ENCODE data around the gene TAS2R60. TPM values are rescaled to one million over a fixed set of nuclear protein-coding genes. Genes with fewer than 3 reads are reported as not detected.
"Not testable (repeated sequence)": the region's sequence is repeated elsewhere in the genome, so short reads cannot be mapped to it uniquely, and the experiment has no call there.

TAS2R60 gene
- total and polyA plus RNA-seq, 4 donors = 0.05 to 1.0 TPM; not detected in 2

GRCh38 chr7:143422033-143422432, 21.2 kb upstream of the TAS2R60 start:
- Histone ChIP-seq H3K4me3 (no peak overlapping the region), H3K4me1 (ENCODE audit: control insufficient read depth in 5 of 5, insufficient read depth in 5 of 5, low read length in 5 of 5) (no peaks in the 10 kb centered on the region), H3K27ac (ENCODE audit: low read depth in 1 of 2, low read length in 1 of 2) (no peak overlapping the region), H3K9me3 (ENCODE audit: control insufficient read depth in 4 of 4, insufficient read depth in 3 of 4, low read length in 3 of 4) (no peaks in the 10 kb centered on the region), H3K9ac (ENCODE audit: insufficient read depth in 1 of 2, low read length in 2 of 2) (no peak overlapping the region), H3K36me3 (ENCODE audit: control insufficient read depth in 4 of 4, insufficient read depth in 4 of 4, low read length in 4 of 4) (no peaks in the 10 kb centered on the region), H3K27me3 (ENCODE audit: control insufficient read depth in 3 of 3, insufficient read depth in 3 of 3, low read length in 2 of 3) (peaks cover 0 to 3% (median 0%) of the 10 kb centered on the region in 3 donors)
- ATAC-seq (ENCODE audit: insufficient read depth, low FRiP score) (no peak), DNase-seq (no peak)
- WGBS, 2 donors = 81 to 87% methylated on average over 3 of the region's 3 CpGs
- TF ChIP-seq CTCF (IDR thresholded peaks at IDR 0.05; ENCODE audit: control extremely low read depth, extremely low read depth) = no peak

GRCh38 chr7:143424476-143424875, 18.8 kb upstream of the TAS2R60 start:
- ATAC-seq (ENCODE audit: insufficient read depth, low FRiP score) = not testable (repeated sequence)

GRCh38 chr7:143426479-143427142, 16.6 kb upstream of the TAS2R60 start:
- H3K27ac ChIP-seq (ENCODE audit: low read depth in 1 of 2, low read length in 1 of 2) = no peak overlapping the region
- 92% methylated on average over 2 of the region's 2 CpGs for WGBS, 2 donors
- DNase-seq (no peak), ATAC-seq (ENCODE audit: insufficient read depth, low FRiP score) (no peak)
- TF ChIP-seq CTCF (IDR thresholded peaks at IDR 0.05; ENCODE audit: control extremely low read depth, extremely low read depth) = no peak
- H3K9ac ChIP-seq (ENCODE audit: insufficient read depth in 1 of 2, low read length in 2 of 2) = no peak overlapping the region
- H3K9me3 ChIP-seq (ENCODE audit: control insufficient read depth in 4 of 4, insufficient read depth in 3 of 4, low read length in 3 of 4) = no peaks in the 10 kb centered on the region
- H3K27me3 ChIP-seq (ENCODE audit: control insufficient read depth in 3 of 3, insufficient read depth in 3 of 3, low read length in 2 of 3) = no peaks in the 10 kb centered on the region
- no peaks in the 10 kb centered on the region for H3K4me1 ChIP-seq (ENCODE audit: control insufficient read depth in 5 of 5, insufficient read depth in 5 of 5, low read length in 5 of 5)
- no peaks in the 10 kb centered on the region for H3K36me3 ChIP-seq (ENCODE audit: control insufficient read depth in 4 of 4, insufficient read depth in 4 of 4, low read length in 4 of 4)
- no peak overlapping the region for H3K4me3 ChIP-seq

More at GRCh38 chr7:143424476-143424875, 18.8 kb upstream of the TAS2R60 start:
- H3K27me3 ChIP-seq (ENCODE audit: control insufficient read depth in 3 of 3, insufficient read depth in 3 of 3, low read length in 2 of 3); H3K27ac ChIP-seq (ENCODE audit: low read depth in 1 of 2, low read length in 1 of 2); H3K4me3 ChIP-seq; H3K9ac ChIP-seq (ENCODE audit: insufficient read depth in 1 of 2, low read length in 2 of 2); H3K36me3 ChIP-seq (ENCODE audit: control insufficient read depth in 4 of 4, insufficient read depth in 4 of 4, low read length in 4 of 4); H3K9me3 ChIP-seq (ENCODE audit: control insufficient read depth in 4 of 4, insufficient read depth in 3 of 4, low read length in 3 of 4); DNase-seq; H3K4me1 ChIP-seq (ENCODE audit: control insufficient read depth in 5 of 5, insufficient read depth in 5 of 5, low read length in 5 of 5): not testable (repeated sequence)
- 95 to 96% methylated on average over 25 to 34 of the region's 34 CpGs for WGBS, 2 donors

GRCh38 chr7:143429770-143430698, 13.2 kb upstream of the TAS2R60 start:
- 71 to 77% methylated on average over 10 of the region's 10 CpGs for WGBS, 2 donors
- ATAC-seq (ENCODE audit: insufficient read depth, low FRiP score) = no peak
- Histone ChIP-seq H3K27ac (ENCODE audit: low read depth in 1 of 2, low read length in 1 of 2) (no peak overlapping the region), H3K36me3 (ENCODE audit: control insufficient read depth in 4 of 4, insufficient read depth in 4 of 4, low read length in 4 of 4) (no peaks in the 10 kb centered on the region), H3K9me3 (ENCODE audit: control insufficient read depth in 4 of 4, insufficient read depth in 3 of 4, low read length in 3 of 4) (no peaks in the 10 kb centered on the region), H3K4me3 (no peak overlapping the region), H3K9ac (ENCODE audit: insufficient read depth in 1 of 2, low read length in 2 of 2) (no peak overlapping the region), H3K4me1 (ENCODE audit: control insufficient read depth in 5 of 5, insufficient read depth in 5 of 5, low read length in 5 of 5) (no peaks in the 10 kb centered on the region), H3K27me3 (ENCODE audit: control insufficient read depth in 3 of 3, insufficient read depth in 3 of 3, low read length in 2 of 3) (peaks cover 0 to 2% (median 0%) of the 10 kb centered on the region in 3 donors)
- DNase-seq = no peak
- no peak for TF ChIP-seq CTCF (IDR thresholded peaks at IDR 0.05; ENCODE audit: control extremely low read depth, extremely low read depth)

Data from lung (tissue), 12 donors.